ENCODE measurements around the gene SPTBN1.

DNA sequence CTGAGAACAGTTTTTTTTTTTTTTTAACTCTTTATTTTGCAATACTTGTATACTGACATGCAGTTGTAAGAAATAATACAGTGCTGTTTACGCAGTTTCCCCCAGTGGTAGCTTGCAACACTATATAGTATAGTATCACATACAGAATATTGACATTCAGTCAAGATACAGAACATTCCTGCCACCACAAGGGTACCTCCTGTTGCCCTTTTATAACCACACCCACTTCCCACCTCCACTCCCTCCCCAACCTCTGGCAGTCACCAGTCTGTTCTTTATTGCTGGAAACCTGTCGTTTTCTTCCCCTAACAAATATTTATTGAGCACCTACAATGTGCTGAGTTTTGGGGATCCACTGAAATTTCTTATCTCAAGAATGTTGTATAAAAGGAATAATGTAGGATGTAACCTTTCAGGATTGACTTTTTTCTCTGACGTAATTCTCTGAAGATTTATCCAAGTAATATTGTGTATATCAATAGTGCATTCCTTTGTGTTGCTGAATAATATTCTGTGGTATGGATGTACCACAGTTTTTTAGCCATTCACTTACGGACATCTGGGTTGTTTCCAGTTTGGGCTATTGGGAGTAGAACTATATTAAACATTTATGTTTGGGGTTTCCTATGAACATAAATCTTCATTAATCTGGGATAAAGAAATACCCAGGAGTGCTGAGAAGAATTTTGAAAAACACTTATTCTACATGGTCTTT lies 215.9 kb downstream of the SPTBN1 start:
- TF ChIP-seq POLR2A (IDR thresholded peaks at IDR 0.05), result no peak
- TF ChIP-seq, protein P1, sequence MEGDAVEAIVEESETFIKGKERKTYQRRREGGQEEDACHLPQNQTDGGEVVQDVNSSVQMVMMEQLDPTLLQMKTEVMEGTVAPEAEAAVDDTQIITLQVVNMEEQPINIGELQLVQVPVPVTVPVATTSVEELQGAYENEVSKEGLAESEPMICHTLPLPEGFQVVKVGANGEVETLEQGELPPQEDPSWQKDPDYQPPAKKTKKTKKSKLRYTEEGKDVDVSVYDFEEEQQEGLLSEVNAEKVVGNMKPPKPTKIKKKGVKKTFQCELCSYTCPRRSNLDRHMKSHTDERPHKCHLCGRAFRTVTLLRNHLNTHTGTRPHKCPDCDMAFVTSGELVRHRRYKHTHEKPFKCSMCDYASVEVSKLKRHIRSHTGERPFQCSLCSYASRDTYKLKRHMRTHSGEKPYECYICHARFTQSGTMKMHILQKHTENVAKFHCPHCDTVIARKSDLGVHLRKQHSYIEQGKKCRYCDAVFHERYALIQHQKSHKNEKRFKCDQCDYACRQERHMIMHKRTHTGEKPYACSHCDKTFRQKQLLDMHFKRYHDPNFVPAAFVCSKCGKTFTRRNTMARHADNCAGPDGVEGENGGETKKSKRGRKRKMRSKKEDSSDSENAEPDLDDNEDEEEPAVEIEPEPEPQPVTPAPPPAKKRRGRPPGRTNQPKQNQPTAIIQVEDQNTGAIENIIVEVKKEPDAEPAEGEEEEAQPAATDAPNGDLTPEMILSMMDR (IDR thresholded peaks at IDR 0.05), result no peak

All from uterus (tissue), 2 donors.